AG04449 (cell line): ENCODE measurements around the gene LY6G6F.

Experiments used
- CTCF ChIA-PET: fragments of 350-600 bp; formaldehyde crosslinking; extraction: SDS; loops from one replicate; lab custom pipeline; 2021; ENCODE audit warnings: antibody characterized with exemption; lab: Yijun Ruan, JAX
- POLR2A ChIA-PET: fragments of 400-600, 350-600 bp; formaldehyde crosslinking; extraction: SDS; loops from one replicate; lab custom pipeline; 2020; ENCODE audit warnings: antibody characterized with exemption, inconsistent platforms; lab: Yijun Ruan, JAX
- DNase-seq: peaks from one replicate; pipeline ENCODE4 v3.0.0-alpha.2; 2010; ENCODE audit warnings: low read depth, low spot score
- H3K4me3 ChIP-seq: 2 replicates; pipeline ENCODE4 v1.5.1; 2011; ENCODE audit warnings: low read depth, mild to moderate bottlenecking, control low read depth, low read length
- TF ChIP-seq, protein P1 (sequence below): IDR thresholded peaks from one replicate; pipeline ENCODE4 v1.5.1; 2011; ENCODE audit warnings: mild to moderate bottlenecking, moderate library complexity, low read length, control low read depth, inconsistent platforms; ENCODE audit not compliant: insufficient read depth; ENCODE audit errors: missing control alignments

Gene LY6G6F

DNA sequence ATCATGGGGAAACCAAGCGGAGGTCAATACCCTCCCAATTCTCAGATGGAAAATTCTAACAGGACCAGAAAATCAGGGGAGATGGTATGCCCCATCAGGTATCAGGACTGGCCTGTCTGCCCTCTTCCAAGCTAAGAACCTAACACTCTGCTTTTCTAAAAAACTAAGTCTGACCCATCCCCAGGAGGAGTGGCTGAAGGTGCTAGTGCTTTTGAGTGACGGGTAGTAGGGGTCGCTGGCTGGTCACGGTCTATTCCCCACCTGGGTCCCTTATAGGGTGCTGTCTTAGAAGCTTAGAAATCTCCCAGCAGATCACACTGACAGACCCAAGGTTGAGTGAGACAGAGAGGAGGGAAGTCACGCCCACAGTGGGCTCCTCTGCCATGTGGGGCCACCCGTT lies 13.1 kb upstream of the LY6G6F start:
- H3K4me3 ChIP-seq = no peak overlapping the region
- no peak for DNase-seq
- TF ChIP-seq, protein P1, sequence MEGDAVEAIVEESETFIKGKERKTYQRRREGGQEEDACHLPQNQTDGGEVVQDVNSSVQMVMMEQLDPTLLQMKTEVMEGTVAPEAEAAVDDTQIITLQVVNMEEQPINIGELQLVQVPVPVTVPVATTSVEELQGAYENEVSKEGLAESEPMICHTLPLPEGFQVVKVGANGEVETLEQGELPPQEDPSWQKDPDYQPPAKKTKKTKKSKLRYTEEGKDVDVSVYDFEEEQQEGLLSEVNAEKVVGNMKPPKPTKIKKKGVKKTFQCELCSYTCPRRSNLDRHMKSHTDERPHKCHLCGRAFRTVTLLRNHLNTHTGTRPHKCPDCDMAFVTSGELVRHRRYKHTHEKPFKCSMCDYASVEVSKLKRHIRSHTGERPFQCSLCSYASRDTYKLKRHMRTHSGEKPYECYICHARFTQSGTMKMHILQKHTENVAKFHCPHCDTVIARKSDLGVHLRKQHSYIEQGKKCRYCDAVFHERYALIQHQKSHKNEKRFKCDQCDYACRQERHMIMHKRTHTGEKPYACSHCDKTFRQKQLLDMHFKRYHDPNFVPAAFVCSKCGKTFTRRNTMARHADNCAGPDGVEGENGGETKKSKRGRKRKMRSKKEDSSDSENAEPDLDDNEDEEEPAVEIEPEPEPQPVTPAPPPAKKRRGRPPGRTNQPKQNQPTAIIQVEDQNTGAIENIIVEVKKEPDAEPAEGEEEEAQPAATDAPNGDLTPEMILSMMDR = no peak
- CTCF ChIA-PET = interaction anchor here (1.4 to 4.4 kb wide), 5 partner anchors 12 to 102 kb away, joined by 3 to 29 read pairs (median 4); partner anchors contain the start of genes LY6G5C and VARS1
- POLR2A ChIA-PET = interaction anchor here (1.9 kb wide), 1 partner anchor 9 kb away, joined by 6 read pairs; the partner anchor contains the start of gene ABHD16A

- CTCF ChIA-PET = interaction anchor here (1.1 kb wide), 1 partner anchor 7 kb away, joined by 4 read pairs; no protein-coding TSS in a partner anchor
- TF ChIP-seq, protein P1 = no peak
- H3K4me3 ChIP-seq = no peak overlapping the region
- DNase-seq = no peak
- POLR2A ChIA-PET = no interaction called here
These were observed 9.1 kb upstream of the LY6G6F start for GRCh38 chr6:31697555-31697954.

DNA sequence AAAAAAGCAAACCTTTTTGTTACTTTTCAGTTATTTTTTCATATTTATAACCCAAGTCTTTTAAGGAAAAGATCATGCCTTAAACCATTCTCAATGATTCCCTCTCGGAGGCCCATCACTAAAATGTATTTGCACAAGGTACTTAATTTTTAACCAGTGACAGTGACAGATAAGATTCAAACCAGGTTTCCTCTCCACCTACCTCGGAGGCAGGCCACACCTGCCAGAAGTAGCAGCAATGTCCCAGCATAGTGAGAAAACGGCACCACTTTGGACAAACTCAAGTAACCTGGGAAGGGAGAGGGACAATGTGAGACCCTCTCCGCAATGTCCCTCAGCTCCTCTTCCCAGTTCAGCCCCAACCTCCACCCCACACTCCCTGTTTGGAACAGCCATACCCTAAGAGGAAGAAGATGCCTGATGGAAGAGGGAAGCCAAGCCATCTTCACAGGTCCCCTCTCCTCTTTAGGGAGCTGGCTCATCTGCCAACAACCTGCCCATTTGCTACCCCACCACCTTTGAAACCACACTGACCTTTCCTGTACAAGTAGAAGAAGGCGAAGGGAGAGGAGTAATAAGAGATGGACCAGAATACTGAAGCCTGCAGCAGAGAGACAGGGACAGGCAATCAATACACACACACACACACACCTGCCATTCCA lies 5.8 kb upstream of the LY6G6F start:
- H3K4me3 ChIP-seq = no peak overlapping the region

DNA sequence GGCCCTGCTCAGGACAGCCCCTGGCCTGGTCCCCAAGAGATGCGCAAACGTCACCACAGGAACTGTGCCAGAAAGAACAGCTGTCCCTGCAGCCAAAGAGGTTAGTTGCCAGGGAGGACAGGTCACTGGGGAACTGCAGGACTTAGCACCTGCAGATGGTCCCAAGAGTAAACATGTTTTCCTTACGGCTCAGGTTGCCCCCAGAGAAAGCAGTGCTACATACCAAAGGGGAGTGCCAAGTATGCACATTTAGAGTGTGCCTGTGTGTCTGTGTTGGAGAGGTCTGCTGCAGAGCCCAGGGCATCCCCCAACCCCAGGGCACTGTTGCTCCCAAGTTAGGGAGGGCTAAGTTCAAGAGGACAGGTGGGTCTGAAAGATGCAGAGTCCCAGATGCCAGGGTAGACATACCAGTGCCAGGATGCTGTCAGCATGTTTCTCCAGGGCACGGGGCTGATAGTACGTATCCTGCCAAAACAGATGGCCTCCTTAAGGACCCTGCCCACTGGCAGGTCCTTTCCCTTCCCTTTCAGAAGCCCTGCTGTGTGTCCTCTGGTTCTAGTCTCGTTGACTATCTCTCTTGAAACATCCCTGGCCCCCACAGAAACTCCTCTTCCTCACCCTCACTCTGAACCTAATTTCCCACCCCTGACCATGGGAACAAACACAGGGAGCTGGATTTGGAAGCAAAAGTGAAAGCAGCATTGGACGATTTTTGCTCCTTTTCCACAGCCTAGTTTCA lies 4.8 kb upstream of the LY6G6F start:
- DNase-seq = no peak
- CTCF ChIA-PET = interaction anchor here (0.8 to 2.2 kb wide), 6 partner anchors 10 to 128 kb away, joined by 3 to 11 read pairs (median 5); no protein-coding TSS in a partner anchor
- POLR2A ChIA-PET = interaction anchor here (0.6 to 1.9 kb wide), 4 partner anchors 8 to 128 kb away, joined by 3 to 6 read pairs (median 3); partner anchors contain the start of gene HSPA1B
- peak overlapping the region; percentile 84 for H3K4me3 ChIP-seq
- TF ChIP-seq, protein P1 = no peak

More for the DNA sequence above, 5.8 kb upstream of the LY6G6F start:
- ChIA-PET CTCF (interaction anchor here (1.7 kb wide), 1 partner anchor 9 kb away, joined by 6 read pairs; no protein-coding TSS in a partner anchor), POLR2A (interaction anchor here (1.5 kb wide), 1 partner anchor 127 kb away, joined by 3 read pairs; the partner anchor contains the start of gene HSPA1B)
- DNase-seq = no peak
- TF ChIP-seq, protein P1 = no peak

DNA sequence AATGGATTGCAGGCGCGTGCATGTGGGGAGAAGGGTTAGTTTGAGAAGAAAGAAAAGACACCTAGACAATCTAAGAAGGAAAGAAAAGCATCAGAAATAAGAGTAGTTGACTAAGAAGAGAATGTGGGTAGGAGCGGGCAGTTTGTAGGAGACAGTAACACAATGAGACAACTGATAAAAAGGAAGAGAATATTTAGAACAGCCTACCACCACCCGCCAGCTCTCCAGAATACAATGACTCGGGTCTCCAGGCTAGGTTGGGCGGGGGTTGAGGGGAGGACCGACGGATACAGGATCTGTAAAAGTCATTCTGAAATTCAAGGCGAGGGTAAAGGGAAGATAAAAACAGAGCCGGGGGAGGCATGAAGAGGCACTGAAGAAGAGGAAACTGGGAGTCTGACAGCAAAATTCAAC lies 4.3 kb upstream of the LY6G6F start:
- ChIA-PET CTCF (interaction anchor here (0.8 to 2.2 kb wide), 6 partner anchors 10 to 128 kb away, joined by 3 to 11 read pairs (median 5); no protein-coding TSS in a partner anchor), POLR2A (interaction anchor here (0.6 to 1.9 kb wide), 6 partner anchors 9 to 132 kb away, joined by 3 to 17 read pairs (median 4); partner anchors contain the start of genes CSNK2B, GPANK1 and HSPA1B)
- peak overlapping the region; percentile 84 for H3K4me3 ChIP-seq
- TF ChIP-seq, protein P1 = no peak
- DNase-seq = no peak
